HG02981 (cell line): ENCODE results near the gene RNF130.
"Not testable (repeated sequence)": the region's sequence is repeated elsewhere in the genome, so short reads cannot be mapped to it uniquely, and the experiment has no call there.

Source experiments
- ATAC-seq: cut with Tn5 transposase; IDR thresholded peaks from one replicate; pipeline ENCODE4 v1.9.1; 2021; ENCODE audit warnings: mild to moderate bottlenecking, moderate library complexity; ENCODE audit not compliant: unreplicated experiment

RNF130 gene

DNA sequence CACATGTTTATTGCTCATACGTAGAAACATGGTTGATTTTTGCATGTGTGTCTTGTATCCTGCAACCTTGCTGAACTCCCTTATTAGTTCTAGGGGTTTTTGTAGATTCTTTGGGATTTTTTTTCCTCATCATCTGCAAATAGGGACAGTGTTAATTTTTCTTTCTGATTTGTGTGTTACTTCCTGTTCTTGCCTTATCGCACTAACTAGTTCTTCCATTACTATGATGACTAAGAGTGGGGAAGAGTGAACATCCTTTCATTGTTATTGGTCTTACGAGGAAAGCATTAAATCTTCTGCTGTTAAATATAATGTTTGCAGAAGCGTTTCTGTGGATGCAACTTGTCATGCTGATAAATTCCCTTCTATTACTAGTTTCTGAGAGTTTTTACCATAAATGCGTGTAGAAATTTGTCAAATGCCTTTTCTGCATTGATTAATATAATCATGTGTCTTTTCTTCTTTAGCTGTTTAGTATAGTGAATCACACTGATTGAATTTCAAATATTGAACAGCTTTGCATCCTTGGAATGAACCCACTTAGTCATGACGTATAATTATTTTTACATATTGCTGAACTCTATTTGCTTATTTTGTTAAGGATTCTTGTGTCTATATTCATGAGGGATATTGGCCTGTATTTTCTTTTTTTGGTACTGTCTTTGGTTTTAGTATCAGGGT, 32.1 kb upstream of the RNF130 start:
- no peak for ATAC-seq

DNA sequence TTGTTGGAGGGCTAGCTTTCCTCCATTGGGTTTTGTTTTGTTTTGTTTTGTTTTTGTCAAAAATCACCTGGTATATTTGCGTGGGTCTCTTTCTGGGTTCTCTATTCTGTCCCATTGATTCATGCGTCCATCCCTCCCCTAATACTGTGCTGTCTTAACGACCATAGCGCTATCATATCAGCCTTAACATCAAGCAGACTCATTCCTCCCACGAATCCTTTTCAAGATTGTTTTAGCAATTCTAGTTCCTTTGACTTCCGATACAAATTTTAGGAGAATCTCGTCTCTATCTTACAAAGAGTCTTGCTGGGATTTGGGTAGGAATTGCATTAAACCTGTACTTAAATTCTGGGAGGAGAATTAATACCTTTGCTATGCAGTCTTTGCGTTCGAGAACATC, 31.1 kb upstream of the RNF130 start:
- ATAC-seq: no peak

- ATAC-seq: no peak
These were observed 30.0 kb upstream of the RNF130 start for GRCh38 chr5:180101451-180102105.

DNA sequence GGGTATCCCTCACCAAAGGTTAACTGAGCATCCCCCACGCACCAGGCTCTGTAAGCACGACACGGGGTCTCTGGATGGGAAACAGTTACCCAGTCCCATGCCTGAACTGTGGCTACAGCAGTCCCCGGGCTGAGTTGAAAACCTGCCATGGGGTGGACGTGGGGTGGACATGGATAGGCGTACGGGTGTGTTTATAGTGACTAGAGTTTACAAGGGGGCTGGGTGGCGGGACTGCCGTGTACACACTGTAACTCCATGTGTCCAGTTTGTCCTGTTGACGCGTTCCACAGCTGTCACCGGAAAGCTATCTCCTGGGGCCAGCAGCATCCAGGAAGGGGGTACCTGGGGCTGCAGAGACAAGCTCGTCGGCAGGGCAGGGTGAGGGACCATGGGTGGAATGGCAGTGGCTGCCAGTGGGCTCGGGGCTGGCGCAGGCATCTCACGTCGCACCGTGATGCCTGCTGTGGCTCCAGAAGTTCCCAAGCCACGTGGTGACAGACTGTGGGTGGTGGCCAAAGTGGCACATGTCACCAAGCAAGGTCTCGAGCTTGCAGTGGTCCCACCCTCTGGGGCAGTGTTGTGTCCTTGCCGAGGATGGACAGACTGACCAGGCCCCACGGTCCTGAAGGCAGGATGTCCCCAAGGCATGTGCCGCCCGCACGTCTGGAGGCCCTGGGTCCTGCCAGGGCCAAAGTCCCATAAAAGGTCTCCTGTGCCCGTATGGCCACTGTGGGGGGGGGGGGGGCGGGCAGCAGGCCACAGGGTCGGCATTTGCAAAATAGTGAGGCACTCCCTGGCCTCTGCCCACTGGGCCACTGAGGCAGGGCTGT, 29.3 kb upstream of the RNF130 start:
- no peak for ATAC-seq

DNA sequence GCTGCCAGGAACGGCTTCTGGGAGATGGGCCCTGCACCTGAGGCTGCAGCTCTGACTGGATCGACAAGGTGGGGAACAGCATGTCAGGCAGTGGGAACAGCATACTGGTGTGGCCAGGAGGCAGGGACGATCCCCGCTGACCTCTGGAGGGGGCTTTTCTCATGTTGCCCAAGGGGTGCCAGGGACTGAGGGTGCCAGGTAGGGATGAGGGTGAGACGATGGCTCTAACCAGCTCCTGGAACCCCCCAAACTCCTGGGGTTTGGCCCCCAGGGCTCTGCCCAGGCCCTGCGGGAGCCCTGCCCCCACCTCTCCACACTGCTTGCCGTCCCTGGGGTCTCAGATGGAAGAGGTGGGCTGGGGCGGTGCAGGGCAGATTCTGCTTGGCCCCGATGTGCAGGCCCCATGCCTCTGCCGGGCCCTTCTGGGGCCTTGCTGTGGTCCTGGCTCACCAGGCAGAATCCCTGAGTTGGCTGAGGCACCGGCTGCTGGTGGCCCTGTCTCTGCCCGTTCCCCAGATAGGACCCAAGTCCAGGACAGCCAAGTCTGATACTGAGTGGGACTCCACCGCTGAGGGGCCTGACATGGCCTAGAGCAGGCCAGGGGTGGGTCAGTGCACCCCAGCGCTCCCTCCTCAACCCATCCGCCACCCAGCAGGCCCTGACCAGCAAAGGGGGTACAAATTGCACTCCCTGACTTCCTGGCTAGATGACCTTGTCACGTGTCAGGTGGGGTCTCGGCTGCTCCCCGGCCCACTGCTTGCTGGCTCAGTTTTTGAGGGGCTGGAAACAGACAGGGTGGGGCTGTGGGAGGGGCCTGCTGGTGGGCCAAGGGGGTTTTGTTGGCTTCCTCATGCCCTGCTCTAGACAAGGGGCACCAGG, 28.4 kb upstream of the RNF130 start:
- ATAC-seq: no peak

- ATAC-seq: no peak
These were observed 27.6 kb upstream of the RNF130 start for GRCh38 chr5:180098991-180099732.

DNA sequence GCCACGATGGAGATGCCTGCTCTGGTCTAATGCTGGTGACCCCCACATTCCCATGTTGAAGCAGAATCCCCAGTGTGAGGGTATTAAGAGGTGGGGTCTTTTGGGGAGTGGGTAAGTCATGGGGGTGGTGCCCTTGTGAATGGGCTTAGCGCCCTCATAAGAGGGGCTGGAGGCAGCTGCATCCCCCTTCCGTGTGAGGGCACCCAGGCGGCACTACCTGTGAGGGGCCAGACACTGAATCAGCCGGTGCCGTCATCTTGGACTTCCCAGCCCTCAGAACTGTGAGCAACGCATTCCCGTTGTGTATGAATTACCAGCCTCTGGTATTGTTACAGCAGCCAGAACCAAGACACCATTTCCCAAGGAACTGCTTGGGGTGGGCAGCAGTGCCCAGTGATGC, 27.0 kb upstream of the RNF130 start:
- no peak for ATAC-seq

GRCh38 chr5:180097926-180098325, 26.4 kb upstream of the RNF130 start:
- ATAC-seq: no peak

- no peak for ATAC-seq
These were observed 25.8 kb upstream of the RNF130 start for GRCh38 chr5:180097163-180097894.

GRCh38 chr5:180096616-180097015, 25.1 kb upstream of the RNF130 start:
- ATAC-seq: no peak

DNA sequence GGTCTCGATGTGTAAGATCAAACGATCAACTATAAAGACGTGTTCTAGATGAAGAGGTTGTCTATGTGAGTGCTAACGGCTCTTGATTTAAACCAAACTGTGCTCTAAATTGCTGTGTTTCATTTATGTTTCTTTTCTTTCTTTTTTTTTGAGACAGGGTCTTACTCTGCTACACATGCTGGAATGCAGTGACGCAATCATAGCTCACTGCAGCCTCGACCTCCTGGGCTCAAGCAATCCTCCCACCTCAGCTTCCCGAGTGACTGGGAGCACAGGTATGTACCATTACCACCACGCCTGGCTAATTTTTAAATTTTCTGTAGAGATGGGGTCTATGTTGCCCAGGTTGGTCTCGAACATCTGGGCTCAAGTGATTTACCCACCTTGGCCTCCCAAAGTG, 24.0 kb upstream of the RNF130 start:
- no peak for ATAC-seq

- ATAC-seq: no peak
These were observed 22.3 kb upstream of the RNF130 start for GRCh38 chr5:180093651-180094382.

DNA sequence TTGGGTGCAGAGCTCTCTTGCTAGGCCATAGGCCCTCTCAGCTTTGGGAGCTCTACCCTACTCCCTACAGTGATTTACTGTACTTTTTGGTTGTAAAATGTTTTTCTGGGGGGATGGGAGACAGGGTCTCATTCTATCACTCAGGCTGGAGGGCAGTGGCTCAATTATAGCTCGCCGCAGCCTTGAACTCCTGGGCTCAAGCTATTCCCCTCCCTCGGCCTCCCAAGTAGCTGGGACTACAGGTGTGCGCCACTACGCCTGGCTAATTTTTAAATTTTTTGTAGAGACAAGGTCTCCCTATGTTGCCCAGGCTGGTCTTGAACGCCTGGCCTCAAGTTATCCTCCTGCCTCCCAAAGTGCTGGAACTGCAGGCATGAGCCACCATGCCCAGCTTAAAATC, 21.7 kb upstream of the RNF130 start:
- ATAC-seq: no peak

- no peak for ATAC-seq
These were observed 19.4 kb upstream of the RNF130 start for GRCh38 chr5:180090769-180091546.

- ATAC-seq: no peak
These were observed 18.7 kb upstream of the RNF130 start for GRCh38 chr5:180090098-180090768.

DNA sequence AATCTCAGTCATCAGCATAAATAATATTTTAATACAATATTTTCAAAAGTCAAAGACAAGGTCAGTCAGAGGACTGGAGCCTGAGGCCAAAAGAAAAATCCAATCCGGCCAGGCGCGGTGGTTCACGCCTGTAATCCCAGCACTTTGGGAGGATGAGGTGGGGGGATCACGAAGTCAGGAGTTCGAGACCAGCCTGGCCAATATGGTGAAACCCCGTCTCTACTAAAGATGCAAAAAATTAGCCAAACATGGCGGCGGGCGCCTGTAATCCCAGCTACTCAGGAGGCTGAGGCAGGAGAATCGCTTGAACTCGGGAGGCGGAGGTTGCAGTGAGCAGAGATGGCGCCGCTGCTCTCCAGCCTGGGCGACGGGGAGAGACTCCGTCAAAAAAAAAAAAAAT, 18.1 kb upstream of the RNF130 start:
- ATAC-seq: not testable (repeated sequence)

- ATAC-seq: no peak
These were observed 17.0 kb upstream of the RNF130 start for GRCh38 chr5:180088561-180088960.
